Fibroblast of skin of scalp (primary cell): ENCODE results near the gene OPN1MW.
"Not testable (repeated sequence)": the region's sequence is repeated elsewhere in the genome, so short reads cannot be mapped to it uniquely, and the experiment has no call there.

Experiments used
- DNase-seq: peaks from one replicate; pipeline ENCODE4 v3.0.0-alpha.2; 2013

The OPN1MW gene

GRCh38 chrX:154211057-154211456 lies 28.7 kb downstream of the OPN1MW start:
- not testable (repeated sequence) for DNase-seq

- not testable (repeated sequence) for DNase-seq
Measured at GRCh38 chrX:154211499-154211898, 29.1 kb downstream of the OPN1MW start.

- DNase-seq, result not testable (repeated sequence)
Measured at GRCh38 chrX:154219456-154219855, 37.1 kb downstream of the OPN1MW start, which contains the start of gene OPN1MW2. OPN1MW2 (plus strand) TSS chrX:154219756; CDS start chrX:154219816, 60 bp downstream.

GRCh38 chrX:154225292-154225691 lies 42.9 kb downstream of the OPN1MW start:
- not testable (repeated sequence) for DNase-seq

- not testable (repeated sequence) for DNase-seq
Measured at GRCh38 chrX:154226706-154227105, 44.3 kb downstream of the OPN1MW start.

GRCh38 chrX:154231443-154231842 lies 49.0 kb downstream of the OPN1MW start:
- not testable (repeated sequence) for DNase-seq

- not testable (repeated sequence) for DNase-seq
Measured at GRCh38 chrX:154233620-154234019, 51.2 kb downstream of the OPN1MW start.

GRCh38 chrX:154238939-154239559 lies 56.7 kb downstream of the OPN1MW start:
- not testable (repeated sequence) for DNase-seq

- DNase-seq, result not testable (repeated sequence)
Measured at GRCh38 chrX:154239982-154240503, 57.6 kb downstream of the OPN1MW start.
